Epithelial cell of proximal tubule (primary cell): Measurements from ENCODE around the gene SORL1. TPM values are rescaled to one million over a fixed set of nuclear protein-coding genes. Genes with fewer than 3 reads are reported as not detected.
A peak's percentile ranks its signal among the peaks of the same experiment; 100 is the strongest.

ENCODE experiments used
- DNase-seq: peaks from one replicate; pipeline ENCODE4 v3.0.0-alpha.2; 2011; ENCODE audit warnings: low read depth
- H3K4me3 ChIP-seq: 2 replicates; pipeline ENCODE4 v1.5.1; 2011; ENCODE audit warnings: low read depth, mild to moderate bottlenecking, low read length
- CTCF ChIP-seq: conservative IDR thresholded peaks from 2 replicates; pipeline ENCODE4 v1.5.1; 2012; ENCODE audit warnings: low read depth, mild to moderate bottlenecking, low read length
- total RNA-seq: library from RNA; depleted of rRNA; stranded (reverse); fragments of >200 nt; gene quantifications from 2 replicates; pipeline ENCODE4 v1.2.3, GENCODE V29; 2015

Gene SORL1
- total RNA-seq, 1 donor from 2014 or later: 7.8 TPM

GRCh38 chr11:121452609-121453150, 566 bp downstream of the SORL1 start, which contains the start of gene SORL1-AS1:
SORL1-AS1 (minus strand) TSS chr11:121452967.
- peak within 1 kb of the TSS; percentile 62 for H3K4me3 ChIP-seq
- no peak for TF ChIP-seq CTCF
- DNase-seq: no peak

GRCh38 chr11:121453589-121454299, 1.6 kb downstream of the SORL1 start:
- H3K4me3 ChIP-seq: no peak overlapping the region
- no peak for DNase-seq
- TF ChIP-seq CTCF: no peak

- no peak overlapping the region for H3K4me3 ChIP-seq
- no peak for TF ChIP-seq CTCF
- DNase-seq: no peak
Measured at GRCh38 chr11:121455115-121455514, 3.0 kb downstream of the SORL1 start.

GRCh38 chr11:121456151-121456550, 4.0 kb downstream of the SORL1 start:
- H3K4me3 ChIP-seq: no peak overlapping the region
- no peak for DNase-seq
- no peak for TF ChIP-seq CTCF

- H3K4me3 ChIP-seq: no peak overlapping the region
- TF ChIP-seq CTCF: no peak
- no peak for DNase-seq
Measured at GRCh38 chr11:121456816-121457431, 4.8 kb downstream of the SORL1 start.

GRCh38 chr11:121458551-121458950, 6.4 kb downstream of the SORL1 start:
- TF ChIP-seq CTCF: no peak
- no peak for DNase-seq
- no peak overlapping the region for H3K4me3 ChIP-seq
